HepG2 (cell line): ENCODE results near the gene STX10. TPM values are rescaled to one million over a fixed set of nuclear protein-coding genes. Genes with fewer than 3 reads are reported as not detected.

Experiments used
- ARHGAP35 ChIP-seq: sonication (generic); formaldehyde crosslinking; IDR thresholded peaks from 2 replicates; pipeline ENCODE4 v1.9.0; 2022; ENCODE audit warnings: mild to moderate bottlenecking, inconsistent platforms, moderate library complexity, missing genetic modification reagents, borderline replicate concordance
- CCDC6 ChIP-seq: sonication (generic); formaldehyde crosslinking; IDR thresholded peaks from 2 replicates; pipeline ENCODE4 v1.8.1; 2022; ENCODE audit warnings: mild to moderate bottlenecking, missing genetic modification reagents, moderate library complexity
- CEBPZ ChIP-seq: IDR thresholded peaks from 2 replicates; pipeline ENCODE4 v1.6.1; 2012; ENCODE audit warnings: low read length, improper control_type of control experiment
- GTF3A ChIP-seq: sonication (generic); formaldehyde crosslinking; conservative IDR thresholded peaks from 2 replicates; pipeline ENCODE4 v1.4.0; 2020; ENCODE audit warnings: mild to moderate bottlenecking, missing genetic modification reagents
- HMG20B ChIP-seq: conservative IDR thresholded peaks from 2 replicates; pipeline ENCODE4 v1.6.1; 2016; ENCODE audit warnings: missing genetic modification reagents, missing compliant biosample characterization
- HNF4A ChIP-seq: sonication (generic); formaldehyde crosslinking; IDR thresholded peaks from 2 replicates; pipeline ENCODE4 v1.4.0; 2020; ENCODE audit warnings: missing genetic modification reagents
- JUN ChIP-seq: sonication (generic); formaldehyde crosslinking; IDR thresholded peaks from 2 replicates; pipeline ENCODE4 v1.4.0; 2020; ENCODE audit warnings: mild to moderate bottlenecking, missing genetic modification reagents
- KDM5A ChIP-seq: fragments of 200-600 bp; sonication (generic); IDR thresholded peaks from 2 replicates; pipeline ENCODE4 v1.7.0; 2018; ENCODE audit warnings: antibody characterized with exemption, mild to moderate bottlenecking, low read length, borderline replicate concordance
- KLF13 ChIP-seq: sonication (generic); formaldehyde crosslinking; IDR thresholded peaks from 2 replicates; pipeline ENCODE4 v1.4.0; 2020; ENCODE audit warnings: mild to moderate bottlenecking, missing genetic modification reagents
- MED13 ChIP-seq: sonication (generic); formaldehyde crosslinking; IDR thresholded peaks from 2 replicates; pipeline ENCODE4 v1.5.0; 2020; ENCODE audit warnings: missing genetic modification reagents
- MXI1 ChIP-seq: IDR thresholded peaks from 3 replicates; pipeline ENCODE4 v1.6.1; 2012; ENCODE audit warnings: low read depth, low read length, inconsistent platforms, borderline replicate concordance
- MYPOP ChIP-seq: sonication (generic); formaldehyde crosslinking; IDR thresholded peaks from 2 replicates; pipeline ENCODE4 v1.8.1; 2023; ENCODE audit warnings: mild to moderate bottlenecking, moderate library complexity, missing genetic modification reagents
- MZF1 ChIP-seq: sonication (generic); formaldehyde crosslinking; IDR thresholded peaks from 2 replicates; pipeline ENCODE4 v1.8.1; 2023; ENCODE audit warnings: mild to moderate bottlenecking, missing genetic modification reagents, borderline replicate concordance
- NR2F1 ChIP-seq, 2 experiments: fragments of 450-650 bp in 1 of 2; formaldehyde crosslinking in 1 of 2; IDR thresholded peaks; 2 replicates each; pipeline versions ENCODE4 v1.5.0 to v1.6.1; 2016 to 2020; ENCODE audit warnings: mild to moderate bottlenecking in 1 of 2, missing compliant biosample characterization in 1 of 2, missing genetic modification reagents in 1 of 2, moderate library complexity in 1 of 2
- ONECUT2 ChIP-seq: sonication (generic); formaldehyde crosslinking; IDR thresholded peaks from 2 replicates; pipeline ENCODE4 v1.4.0; 2020; ENCODE audit warnings: missing genetic modification reagents
- PHF8 ChIP-seq: sonication (generic); formaldehyde crosslinking; IDR thresholded peaks from 2 replicates; pipeline ENCODE4 v1.5.0; 2020; ENCODE audit warnings: missing genetic modification reagents
- TEAD3 ChIP-seq: optimal IDR thresholded peaks from 2 replicates; pipeline ENCODE3; 2016; ENCODE audit warnings: borderline replicate concordance
- TEF ChIP-seq: sonication (generic); formaldehyde crosslinking; IDR thresholded peaks from 2 replicates; pipeline ENCODE4 v1.5.0; 2020; ENCODE audit warnings: missing genetic modification reagents
- TFAP4 ChIP-seq: sonication (generic); IDR thresholded peaks from 2 replicates; pipeline ENCODE4 v1.6.1; 2016; ENCODE audit warnings: low read depth, borderline replicate concordance
- U2AF1 ChIP-seq: fragments of 200-400 bp; formaldehyde crosslinking; optimal IDR thresholded peaks from 2 replicates; pipeline ENCODE3; 2017; ENCODE audit warnings: mild to moderate bottlenecking, low read depth, low read length
- ZBTB38 ChIP-seq: sonication (generic); formaldehyde crosslinking; IDR thresholded peaks from 2 replicates; pipeline ENCODE4 v1.5.1; 2020; ENCODE audit warnings: mild to moderate bottlenecking, missing genetic modification reagents
- ZFP1 ChIP-seq: IDR thresholded peaks from 2 replicates; pipeline ENCODE4 v1.6.1; 2016
- ZNF17 ChIP-seq: sonication (generic); formaldehyde crosslinking; IDR thresholded peaks from 2 replicates; pipeline ENCODE4 v1.5.0; 2020; ENCODE audit warnings: mild to moderate bottlenecking, missing genetic modification reagents
- ZNF256 ChIP-seq: sonication (generic); formaldehyde crosslinking; conservative IDR thresholded peaks from 2 replicates; pipeline ENCODE4 v1.4.0; 2020; ENCODE audit warnings: missing genetic modification reagents
- ZNF329 ChIP-seq: sonication (generic); formaldehyde crosslinking; IDR thresholded peaks from 2 replicates; pipeline ENCODE4 v1.9.0; 2021; ENCODE audit warnings: low read depth, mild to moderate bottlenecking, missing genetic modification reagents
- ZNF501 ChIP-seq: sonication (generic); formaldehyde crosslinking; IDR thresholded peaks from 2 replicates; pipeline ENCODE4 v1.5.1; 2020; ENCODE audit warnings: mild to moderate bottlenecking, moderate library complexity, missing genetic modification reagents
- ZNF629 ChIP-seq: sonication (generic); formaldehyde crosslinking; conservative IDR thresholded peaks from 2 replicates; pipeline ENCODE4 v1.5.0; 2020; ENCODE audit warnings: missing genetic modification reagents
- ZNF740 ChIP-seq: sonication (generic); formaldehyde crosslinking; IDR thresholded peaks from 2 replicates; pipeline ENCODE4 v1.4.0; 2020; ENCODE audit warnings: missing genetic modification reagents
- polyA plus RNA-seq, 8 experiments: library from polyadenylated mRNA; depleted of rRNA in 3 of 8; stranded (reverse) in 7 of 8; unstranded in 1 of 8; fragments of >200 nt; fragmentation: Illumina TruSeq in 4 of 8; extraction: Trizol in 4 of 8; gene quantifications; 2 replicates each; pipeline versions ENCODE4 v1.2.1 to v1.2.3, GENCODE V29; 2011 to 2016; ENCODE audit warnings: low read depth in 4 of 8, missing spikeins in 1 of 8, mixed read lengths in 1 of 8; ENCODE audit not compliant: insufficient read depth in 1 of 8
- total RNA-seq, 5 experiments: library from RNA; depleted of rRNA; stranded (reverse); fragments of >200 nt; fragmentation: Illumina TruSeq; extraction: Trizol; gene quantifications; 2 replicates each; pipeline ENCODE4 v1.2.3, GENCODE V29; 2016; ENCODE audit warnings: low read depth in 1 of 5

STX10 gene
- total and polyA plus RNA-seq, 2 of the 13 experiments (the other 11 are each of a cell fraction or from before 2014, with no cell fraction given): 47.9 to 66.4 TPM

- peak; percentile 57 for TF ChIP-seq TEAD3
- TF ChIP-seq ZNF629 (CRISPR knock-in tag): peak; percentile 39; the same call in 1 of the 2 replicates
- peak; percentile 85; the same call in 1 of the 3 replicates for TF ChIP-seq MXI1
- peak; percentile 78 to 90 for TF ChIP-seq NR2F1 (CRISPR knock-in tag; IDR thresholded peaks at IDR 0.05)
- TF ChIP-seq CCDC6 (CRISPR knock-in tag): no peak
- TF ChIP-seq GTF3A (CRISPR knock-in tag): no peak
- TF ChIP-seq ZNF329 (CRISPR knock-in tag): no peak
- no peak for TF ChIP-seq MYPOP (CRISPR knock-in tag)
- no peak for TF ChIP-seq ARHGAP35 (CRISPR knock-in tag)
- no peak; the same call in 1 of the 2 replicates for TF ChIP-seq KDM5A
- TF ChIP-seq ZNF17 (CRISPR knock-in tag): no peak
- no peak for TF ChIP-seq MED13 (CRISPR knock-in tag)
- TF ChIP-seq HNF4A (CRISPR knock-in tag): peak; percentile 94
- no peak for TF ChIP-seq JUN
- TF ChIP-seq CEBPZ: no peak
- TF ChIP-seq ONECUT2 (CRISPR knock-in tag): peak; percentile 70; the same call in 1 of the 2 replicates
- TF ChIP-seq PHF8 (CRISPR knock-in tag): no peak
- TF ChIP-seq ZNF740 (CRISPR knock-in tag): no peak
- TF ChIP-seq MZF1 (CRISPR knock-in tag): no peak
- no peak for TF ChIP-seq ZBTB38
- TF ChIP-seq ZNF501 (CRISPR knock-in tag): peak; percentile 62
- TF ChIP-seq ZFP1 (CRISPR knock-in tag): no peak
- no peak for TF ChIP-seq TEF (CRISPR knock-in tag)
- TF ChIP-seq KLF13 (CRISPR knock-in tag): no peak
- no peak; the same call in none of the 2 replicates for TF ChIP-seq TFAP4
- TF ChIP-seq HMG20B (CRISPR knock-in tag): no peak
- no peak for TF ChIP-seq U2AF1
- no peak for TF ChIP-seq ZNF256 (CRISPR knock-in tag)
These were observed 21.6 kb downstream of the STX10 start (continued) for GRCh38 chr19:13128583-13128982.
